Vagina (tissue), 2 donors: ENCODE measurements around the gene UCK1. TPM values are rescaled to one million over a fixed set of nuclear protein-coding genes. Genes with fewer than 3 reads are reported as not detected.

Experiments
- DNase-seq, 2 donors: peaks; one replicate each; pipeline ENCODE4 v3.0.0-alpha.2; 2017; ENCODE audit errors: extremely low spot score in 2 of 2
- H3K27ac ChIP-seq: fragments of 200-600 bp; sonication (generic); one replicate; pipeline ENCODE4 v1.5.1; 2019
- H3K27me3 ChIP-seq: fragments of 200-600 bp; sonication (generic); one replicate; pipeline ENCODE4 v1.5.1; 2019
- H3K36me3 ChIP-seq, 2 donors: fragments of 200-600 bp; sonication (generic); one replicate each; pipeline ENCODE4 v1.5.1; 2017 to 2019
- H3K4me1 ChIP-seq: fragments of 200-600 bp; sonication (generic); one replicate; pipeline ENCODE4 v1.5.1; 2019
- H3K4me3 ChIP-seq, 2 donors: fragments of 200-600 bp; sonication (generic); 1 replicate in 1 of 2; 2 replicates in 1 of 2; pipeline ENCODE4 v1.5.1; 2016 to 2019
- H3K9me3 ChIP-seq: fragments of 200-600 bp; sonication (generic); one replicate; pipeline ENCODE4 v1.5.1; 2019
- POLR2A ChIP-seq, 2 donors: fragments of 450-650 bp; IDR thresholded peaks; one replicate each; pipeline ENCODE4 v1.6.1; 2017; ENCODE audit warnings: antibody characterized with exemption in 2 of 2, mild to moderate bottlenecking in 2 of 2, moderate library complexity in 2 of 2
- POLR2AphosphoS5 ChIP-seq, 2 donors: sonication (generic); formaldehyde crosslinking; IDR thresholded peaks; one replicate each; pipeline ENCODE4 v1.9.0; 2017; ENCODE audit warnings: antibody characterized with exemption in 2 of 2, mild to moderate bottlenecking in 2 of 2, low read depth in 1 of 2; ENCODE audit not compliant: insufficient read depth in 1 of 2
- intact Hi-C: fragments of 100-400 bp; cut with DNase I; formaldehyde crosslinking; loops from one replicate; pipeline ENCODE4 v1.15.1; 2023
- total RNA-seq: library from RNA; depleted of rRNA; stranded (reverse); fragments of >200 nt; gene quantifications from one replicate; pipeline ENCODE4 v1.2.3, GENCODE V29; 2016
- TF ChIP-seq, protein P1 (sequence below), 3 experiments: fragments of 450-650 bp in 2 of 3; fragments of 200-600 bp in 1 of 3; sonication (generic) in 1 of 3; IDR thresholded peaks; one replicate each; pipeline ENCODE4 v1.5.1; 2017 to 2019; ENCODE audit warnings: antibody characterized with exemption in 3 of 3, mild to moderate bottlenecking in 2 of 3, moderate library complexity in 2 of 3

The UCK1 gene
- total RNA-seq, 1 donor from 2014 or later = 37.3 TPM

DNA sequence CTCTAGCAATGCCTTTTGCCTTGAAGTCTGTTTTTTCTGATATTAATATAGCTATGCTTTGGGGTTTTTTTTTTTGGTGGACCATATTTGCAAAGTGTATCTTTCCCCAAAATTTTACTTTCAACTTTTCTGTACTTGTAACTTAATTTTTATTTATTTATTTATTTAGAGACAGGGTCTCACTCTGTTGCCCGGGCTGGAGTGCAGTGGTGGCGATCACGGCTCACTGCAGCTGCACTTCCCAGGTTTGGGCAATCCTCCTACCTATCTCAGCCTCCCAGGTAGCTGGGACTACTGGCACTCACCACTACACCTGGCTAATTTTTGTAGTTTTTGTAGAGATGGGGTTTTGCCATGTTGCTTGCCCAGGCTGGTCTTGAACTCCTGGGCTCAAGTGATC lies 35.1 kb upstream of the UCK1 start:
- Histone ChIP-seq H3K27me3 (no peaks in the 10 kb centered on the region), H3K9me3 (no peaks in the 10 kb centered on the region), H3K36me3 (peaks cover 0 to 2% of the 10 kb centered on the region in 2 donors), H3K4me1 (no peaks in the 10 kb centered on the region), H3K4me3 (no peak overlapping the region), H3K27ac (no peak overlapping the region)
- intact Hi-C loops = no loop called here
- no peak for TF ChIP-seq POLR2A (IDR thresholded peaks at IDR 0.05)
- DNase-seq = no peak

DNA sequence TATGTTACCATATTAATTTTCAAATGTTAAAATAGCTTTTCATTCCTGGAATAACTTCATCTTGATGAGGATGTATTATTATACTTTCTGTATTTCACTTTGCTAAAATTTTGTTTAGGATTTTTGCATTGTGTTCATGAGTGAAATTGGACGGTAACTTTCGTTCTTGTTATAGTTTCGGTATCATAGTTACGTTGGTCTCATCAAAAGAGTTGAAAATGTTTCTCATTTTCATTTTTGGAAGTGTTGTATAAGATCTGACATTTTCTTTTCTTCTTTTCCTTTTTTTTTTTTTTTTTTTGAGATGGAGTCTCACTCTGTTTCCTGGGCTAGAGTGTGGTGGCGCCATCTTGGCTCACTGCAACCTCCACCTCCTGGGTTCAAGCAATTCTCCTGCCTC lies 34.3 kb upstream of the UCK1 start:
- no peaks in the 10 kb centered on the region for H3K9me3 ChIP-seq
- H3K27ac ChIP-seq = no peak overlapping the region
- TF ChIP-seq, protein P1, sequence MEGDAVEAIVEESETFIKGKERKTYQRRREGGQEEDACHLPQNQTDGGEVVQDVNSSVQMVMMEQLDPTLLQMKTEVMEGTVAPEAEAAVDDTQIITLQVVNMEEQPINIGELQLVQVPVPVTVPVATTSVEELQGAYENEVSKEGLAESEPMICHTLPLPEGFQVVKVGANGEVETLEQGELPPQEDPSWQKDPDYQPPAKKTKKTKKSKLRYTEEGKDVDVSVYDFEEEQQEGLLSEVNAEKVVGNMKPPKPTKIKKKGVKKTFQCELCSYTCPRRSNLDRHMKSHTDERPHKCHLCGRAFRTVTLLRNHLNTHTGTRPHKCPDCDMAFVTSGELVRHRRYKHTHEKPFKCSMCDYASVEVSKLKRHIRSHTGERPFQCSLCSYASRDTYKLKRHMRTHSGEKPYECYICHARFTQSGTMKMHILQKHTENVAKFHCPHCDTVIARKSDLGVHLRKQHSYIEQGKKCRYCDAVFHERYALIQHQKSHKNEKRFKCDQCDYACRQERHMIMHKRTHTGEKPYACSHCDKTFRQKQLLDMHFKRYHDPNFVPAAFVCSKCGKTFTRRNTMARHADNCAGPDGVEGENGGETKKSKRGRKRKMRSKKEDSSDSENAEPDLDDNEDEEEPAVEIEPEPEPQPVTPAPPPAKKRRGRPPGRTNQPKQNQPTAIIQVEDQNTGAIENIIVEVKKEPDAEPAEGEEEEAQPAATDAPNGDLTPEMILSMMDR (IDR thresholded peaks at IDR 0.05) = no peak
- TF ChIP-seq POLR2A (IDR thresholded peaks at IDR 0.05) (no peak), POLR2AphosphoS5 (IDR thresholded peaks at IDR 0.05; ENCODE audit: insufficient read depth in 1 of 2, low read depth in 1 of 2) (no peak)
- no peaks in the 10 kb centered on the region for H3K4me1 ChIP-seq
- DNase-seq = no peak
- no peaks in the 10 kb centered on the region for H3K36me3 ChIP-seq
- no peak overlapping the region for H3K4me3 ChIP-seq
- intact Hi-C loops = no loop called here
- H3K27me3 ChIP-seq = no peaks in the 10 kb centered on the region

DNA sequence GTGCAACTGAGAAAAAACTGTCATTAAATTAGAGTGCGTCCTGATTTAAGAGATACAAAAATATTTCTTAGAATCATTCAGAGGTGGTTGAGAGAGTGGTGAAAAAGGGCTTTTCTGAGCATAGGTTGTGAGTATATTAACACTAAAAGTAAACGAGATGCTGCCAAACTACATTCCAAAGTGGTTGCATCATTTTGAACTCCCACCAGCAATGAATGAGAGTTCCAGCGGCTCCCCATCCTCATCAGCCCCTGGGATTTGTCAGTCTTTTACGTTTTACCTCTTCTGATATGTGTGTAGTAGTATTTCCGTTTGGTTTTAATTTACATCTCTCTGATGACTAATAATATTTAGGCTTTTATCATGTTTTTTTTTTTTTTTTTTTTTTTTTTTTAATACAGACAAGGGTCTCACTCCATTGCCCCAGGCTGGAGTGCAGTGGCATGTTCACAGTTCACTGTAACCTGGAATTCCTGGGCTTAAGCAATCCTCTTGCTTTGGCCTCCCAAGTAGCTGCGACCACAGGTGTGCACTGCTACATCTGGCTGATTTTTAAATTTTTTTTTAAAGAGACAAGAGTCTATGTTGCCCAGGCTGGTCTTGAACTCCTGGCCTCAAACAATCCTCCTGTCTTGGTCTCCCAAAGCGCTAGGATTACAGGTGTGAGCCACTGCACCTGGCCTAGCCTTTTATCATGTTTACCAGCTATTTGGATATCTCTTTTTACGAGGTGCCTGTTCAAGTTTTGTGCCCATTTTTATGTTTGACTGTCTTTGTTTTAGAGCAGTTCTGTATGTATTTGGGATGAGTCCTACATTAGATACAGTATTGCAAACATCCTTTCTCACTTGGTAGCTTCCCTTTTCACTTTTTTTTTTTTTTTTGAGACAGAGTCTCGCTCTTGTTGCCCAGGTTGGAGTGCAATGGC lies 31.2 kb upstream of the UCK1 start:
- Histone ChIP-seq H3K27me3 (no peaks in the 10 kb centered on the region), H3K36me3 (no peaks in the 10 kb centered on the region), H3K4me1 (no peaks in the 10 kb centered on the region), H3K9me3 (no peaks in the 10 kb centered on the region), H3K4me3 (no peak overlapping the region), H3K27ac (no peak overlapping the region)
- intact Hi-C loops = no loop called here
- TF ChIP-seq, protein P1 (IDR thresholded peaks at IDR 0.05) = no peak
- TF ChIP-seq POLR2AphosphoS5 (IDR thresholded peaks at IDR 0.05; ENCODE audit: insufficient read depth in 1 of 2, low read depth in 1 of 2) (no peak), POLR2A (IDR thresholded peaks at IDR 0.05) (no peak)
- DNase-seq = no peak

DNA sequence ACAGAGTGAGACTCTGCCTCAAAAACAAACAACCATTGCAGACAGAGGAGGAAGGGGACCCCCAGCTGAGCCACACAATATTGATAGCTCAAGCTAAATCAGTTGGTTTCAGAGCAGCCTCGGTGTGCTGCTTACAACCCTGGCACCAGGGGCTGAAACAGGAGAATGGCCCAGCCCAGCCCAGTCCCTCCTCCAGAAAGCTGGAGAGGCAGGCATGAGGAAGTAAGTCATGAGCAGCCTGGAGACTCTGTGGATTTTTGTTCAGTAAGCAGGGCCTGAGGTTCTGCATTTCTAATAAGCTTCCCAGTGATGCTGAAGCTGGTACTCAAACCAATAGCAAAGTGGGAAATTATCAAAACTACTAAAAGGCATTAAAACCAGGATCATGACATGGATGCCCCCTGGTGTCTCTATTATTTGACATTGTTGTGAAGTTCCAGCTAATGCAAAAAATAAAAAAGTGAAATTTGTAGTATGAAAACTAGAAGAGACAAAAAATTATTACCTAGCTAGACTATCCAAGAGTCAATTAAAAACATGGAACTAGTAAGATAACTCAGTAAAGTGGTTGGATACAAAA lies 28.4 kb upstream of the UCK1 start:
- intact Hi-C loops = no loop called here
- no peak for DNase-seq
- Histone ChIP-seq H3K4me3 (no peak overlapping the region), H3K9me3 (no peaks in the 10 kb centered on the region), H3K27ac (no peak overlapping the region), H3K4me1 (no peaks in the 10 kb centered on the region), H3K27me3 (no peaks in the 10 kb centered on the region), H3K36me3 (no peaks in the 10 kb centered on the region)
- TF ChIP-seq POLR2AphosphoS5 (IDR thresholded peaks at IDR 0.05; ENCODE audit: insufficient read depth in 1 of 2, low read depth in 1 of 2) (no peak), POLR2A (IDR thresholded peaks at IDR 0.05) (no peak)
- TF ChIP-seq, protein P1 (IDR thresholded peaks at IDR 0.05) = no peak

DNA sequence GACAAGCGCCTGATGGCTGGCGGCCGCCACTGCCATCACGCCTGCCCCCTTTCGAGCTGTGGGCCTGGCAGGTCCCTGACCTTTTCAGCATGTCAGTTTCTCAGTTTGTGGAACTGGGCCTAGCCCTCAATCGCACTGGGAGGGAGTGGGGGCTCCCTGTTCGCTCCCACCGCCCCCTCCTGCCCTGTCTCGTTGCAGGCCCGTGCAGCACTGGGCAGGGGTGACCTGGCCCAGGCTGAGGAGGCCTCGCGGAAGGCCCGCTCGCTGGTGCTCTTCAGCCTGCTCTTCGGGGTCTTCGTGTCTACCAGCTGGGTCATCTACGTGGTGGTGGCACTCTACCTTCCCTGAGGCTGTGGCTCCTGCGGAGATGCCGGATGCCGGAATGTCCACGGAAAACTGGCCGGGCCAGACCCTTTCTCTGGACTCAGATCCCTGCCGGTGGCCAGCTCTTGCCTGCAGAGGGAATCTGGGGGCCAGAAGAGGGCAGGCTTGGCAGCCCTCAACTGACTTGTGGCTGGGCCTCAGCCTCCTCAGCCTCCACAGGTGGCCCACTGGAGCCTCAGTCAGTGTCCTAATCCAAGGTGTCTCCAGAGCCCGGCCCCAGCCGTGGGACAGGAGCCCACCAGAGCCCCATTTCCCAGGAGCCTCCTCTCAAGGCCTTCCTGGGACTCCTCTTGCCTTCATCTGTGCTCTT lies 26.9 kb upstream of the UCK1 start:
- Histone ChIP-seq H3K36me3 (no peaks in the 10 kb centered on the region), H3K27ac (no peak overlapping the region), H3K9me3 (no peaks in the 10 kb centered on the region), H3K4me1 (no peaks in the 10 kb centered on the region), H3K4me3 (no peak overlapping the region), H3K27me3 (no peaks in the 10 kb centered on the region)
- intact Hi-C loops = no loop called here
- no peak for DNase-seq
- TF ChIP-seq, protein P1 (IDR thresholded peaks at IDR 0.05) = no peak
- TF ChIP-seq POLR2AphosphoS5 (IDR thresholded peaks at IDR 0.05; ENCODE audit: insufficient read depth in 1 of 2, low read depth in 1 of 2) (no peak), POLR2A (IDR thresholded peaks at IDR 0.05) (no peak)
